ENCODE data around the gene PCK2.

GRCh38 chr14:24129410-24129998 lies 35.4 kb downstream of the PCK2 start:
- TF ChIP-seq, protein P1, sequence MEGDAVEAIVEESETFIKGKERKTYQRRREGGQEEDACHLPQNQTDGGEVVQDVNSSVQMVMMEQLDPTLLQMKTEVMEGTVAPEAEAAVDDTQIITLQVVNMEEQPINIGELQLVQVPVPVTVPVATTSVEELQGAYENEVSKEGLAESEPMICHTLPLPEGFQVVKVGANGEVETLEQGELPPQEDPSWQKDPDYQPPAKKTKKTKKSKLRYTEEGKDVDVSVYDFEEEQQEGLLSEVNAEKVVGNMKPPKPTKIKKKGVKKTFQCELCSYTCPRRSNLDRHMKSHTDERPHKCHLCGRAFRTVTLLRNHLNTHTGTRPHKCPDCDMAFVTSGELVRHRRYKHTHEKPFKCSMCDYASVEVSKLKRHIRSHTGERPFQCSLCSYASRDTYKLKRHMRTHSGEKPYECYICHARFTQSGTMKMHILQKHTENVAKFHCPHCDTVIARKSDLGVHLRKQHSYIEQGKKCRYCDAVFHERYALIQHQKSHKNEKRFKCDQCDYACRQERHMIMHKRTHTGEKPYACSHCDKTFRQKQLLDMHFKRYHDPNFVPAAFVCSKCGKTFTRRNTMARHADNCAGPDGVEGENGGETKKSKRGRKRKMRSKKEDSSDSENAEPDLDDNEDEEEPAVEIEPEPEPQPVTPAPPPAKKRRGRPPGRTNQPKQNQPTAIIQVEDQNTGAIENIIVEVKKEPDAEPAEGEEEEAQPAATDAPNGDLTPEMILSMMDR (IDR thresholded peaks at IDR 0.05; ENCODE audit: low read length) = no peak
- TF ChIP-seq EZH2 (optimal IDR thresholded peaks at IDR 0.05; ENCODE audit: low read depth, low read length) = no peak
